ENCODE results near the gene CRLF1.

CRLF1 gene

GRCh38 chr19:18648973-18649315 lies 42.3 kb upstream of the CRLF1 start:
- no peaks in the 10 kb centered on the region for H3K27me3 ChIP-seq (ENCODE audit: control insufficient read depth in 5 of 5, insufficient read depth in 4 of 5, low read length in 5 of 5)
- H3K9me3 ChIP-seq (ENCODE audit: control insufficient read depth in 5 of 5, low read length in 5 of 5): no peaks in the 10 kb centered on the region
- peaks cover 11 to 67% (median 50%) of the 10 kb centered on the region in 5 donors for H3K4me1 ChIP-seq (ENCODE audit: control insufficient read depth in 5 of 5, insufficient read depth in 5 of 5, low read length in 5 of 5)
- H3K4me3 ChIP-seq (ENCODE audit: low read depth in 1 of 5, low read length in 5 of 5): peak overlapping the region; percentile 42 to 60 (median 46)
- no peaks in the 10 kb centered on the region for H3K36me3 ChIP-seq (ENCODE audit: control insufficient read depth in 5 of 5, insufficient read depth in 5 of 5, low read length in 5 of 5)
- H3K27ac ChIP-seq (ENCODE audit: low read depth, low read length): peak overlapping the region; percentile 90
- H3K9ac ChIP-seq (ENCODE audit: low read length in 5 of 5): peak overlapping the region in 1 of 5 donors; percentile 59

DNA sequence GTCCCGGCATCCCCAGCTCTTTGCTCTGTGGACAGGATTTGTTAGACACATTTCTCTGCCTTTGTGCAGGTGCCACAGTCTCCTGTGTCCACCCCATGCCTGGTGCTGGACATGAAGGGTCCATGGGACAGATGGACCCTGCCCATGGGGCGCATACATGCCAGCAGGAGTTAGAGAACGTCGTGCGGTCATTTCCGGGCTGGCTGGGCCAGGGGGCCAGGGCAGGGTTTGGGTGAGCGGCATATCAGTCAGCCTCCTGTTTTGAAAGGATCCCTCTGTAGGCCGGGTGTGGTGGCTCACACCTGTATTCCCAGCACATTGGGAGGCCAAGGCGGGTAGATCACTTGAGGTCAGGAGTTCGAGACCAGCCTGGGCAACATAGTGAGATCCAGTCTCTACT lies 41.2 kb upstream of the CRLF1 start:
- Histone ChIP-seq H3K4me1 (ENCODE audit: control insufficient read depth in 5 of 5, insufficient read depth in 5 of 5, low read length in 5 of 5) (peaks cover 11 to 67% (median 50%) of the 10 kb centered on the region in 5 donors), H3K36me3 (ENCODE audit: control insufficient read depth in 5 of 5, insufficient read depth in 5 of 5, low read length in 5 of 5) (no peaks in the 10 kb centered on the region), H3K9ac (ENCODE audit: low read length in 5 of 5) (no peak overlapping the region), H3K9me3 (ENCODE audit: control insufficient read depth in 5 of 5, low read length in 5 of 5) (no peaks in the 10 kb centered on the region), H3K27ac (ENCODE audit: low read depth, low read length) (no peak overlapping the region), H3K27me3 (ENCODE audit: control insufficient read depth in 5 of 5, insufficient read depth in 4 of 5, low read length in 5 of 5) (no peaks in the 10 kb centered on the region), H3K4me3 (ENCODE audit: low read depth in 1 of 5, low read length in 5 of 5) (no peak overlapping the region)

DNA sequence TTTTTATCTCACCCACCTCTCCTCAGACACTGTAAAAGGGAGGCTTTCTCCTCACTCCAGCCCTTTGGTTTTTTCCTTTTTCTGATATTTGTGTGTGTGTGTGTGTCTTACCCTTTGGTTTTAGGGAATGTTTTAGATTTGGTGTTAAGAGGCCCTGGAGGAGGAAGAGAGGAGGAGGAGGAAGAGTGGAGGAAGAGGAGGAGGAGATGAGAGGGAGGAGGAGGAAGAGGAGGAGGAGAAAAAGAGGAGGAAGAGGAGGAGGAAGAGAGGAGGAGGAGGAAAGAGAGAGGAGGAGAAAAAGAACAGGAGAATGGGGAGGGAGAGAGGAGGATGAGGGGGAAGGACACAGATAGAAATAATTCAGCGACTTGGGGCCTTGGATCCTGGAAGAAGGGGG lies 40.8 kb upstream of the CRLF1 start:
- Histone ChIP-seq H3K4me3 (ENCODE audit: low read depth in 1 of 5, low read length in 5 of 5) (no peak overlapping the region), H3K27me3 (ENCODE audit: control insufficient read depth in 5 of 5, insufficient read depth in 4 of 5, low read length in 5 of 5) (no peaks in the 10 kb centered on the region), H3K9me3 (ENCODE audit: control insufficient read depth in 5 of 5, low read length in 5 of 5) (no peaks in the 10 kb centered on the region), H3K27ac (ENCODE audit: low read depth, low read length) (no peak overlapping the region), H3K9ac (ENCODE audit: low read length in 5 of 5) (no peak overlapping the region), H3K36me3 (ENCODE audit: control insufficient read depth in 5 of 5, insufficient read depth in 5 of 5, low read length in 5 of 5) (no peaks in the 10 kb centered on the region), H3K4me1 (ENCODE audit: control insufficient read depth in 5 of 5, insufficient read depth in 5 of 5, low read length in 5 of 5) (peaks cover 11 to 67% (median 50%) of the 10 kb centered on the region in 5 donors)

GRCh38 chr19:18646535-18647370 lies 40.2 kb upstream of the CRLF1 start:
- H3K9me3 ChIP-seq (ENCODE audit: control insufficient read depth in 5 of 5, low read length in 5 of 5): no peaks in the 10 kb centered on the region
- H3K9ac ChIP-seq (ENCODE audit: low read length in 5 of 5): no peak overlapping the region
- no peak overlapping the region for H3K4me3 ChIP-seq (ENCODE audit: low read depth in 1 of 5, low read length in 5 of 5)
- no peaks in the 10 kb centered on the region for H3K36me3 ChIP-seq (ENCODE audit: control insufficient read depth in 5 of 5, insufficient read depth in 5 of 5, low read length in 5 of 5)
- H3K4me1 ChIP-seq (ENCODE audit: control insufficient read depth in 5 of 5, insufficient read depth in 5 of 5, low read length in 5 of 5): peaks cover 11 to 65% (median 47%) of the 10 kb centered on the region in 5 donors
- no peak overlapping the region for H3K27ac ChIP-seq (ENCODE audit: low read depth, low read length)
- no peaks in the 10 kb centered on the region for H3K27me3 ChIP-seq (ENCODE audit: control insufficient read depth in 5 of 5, insufficient read depth in 4 of 5, low read length in 5 of 5)

- peak overlapping the region in 1 of 5 donors; percentile 27 for H3K9ac ChIP-seq (ENCODE audit: low read length in 5 of 5)
- H3K27ac ChIP-seq (ENCODE audit: low read depth, low read length): no peak overlapping the region
- peaks cover 0 to 4% (median 0%) of the 10 kb centered on the region in 5 donors for H3K36me3 ChIP-seq (ENCODE audit: control insufficient read depth in 5 of 5, insufficient read depth in 5 of 5, low read length in 5 of 5)
- no peaks in the 10 kb centered on the region for H3K27me3 ChIP-seq (ENCODE audit: control insufficient read depth in 5 of 5, insufficient read depth in 4 of 5, low read length in 5 of 5)
- H3K4me3 ChIP-seq (ENCODE audit: low read depth in 1 of 5, low read length in 5 of 5): peak overlapping the region in 4 of 5 donors; percentile 1 to 46 (median 19)
- peaks cover 8 to 48% (median 32%) of the 10 kb centered on the region in 5 donors for H3K4me1 ChIP-seq (ENCODE audit: control insufficient read depth in 5 of 5, insufficient read depth in 5 of 5, low read length in 5 of 5)
- H3K9me3 ChIP-seq (ENCODE audit: control insufficient read depth in 5 of 5, low read length in 5 of 5): no peaks in the 10 kb centered on the region
These were observed 38.5 kb upstream of the CRLF1 start for GRCh38 chr19:18645035-18645511.

GRCh38 chr19:18644196-18645034 lies 37.8 kb upstream of the CRLF1 start:
- peak overlapping the region in 1 of 5 donors; percentile 27 for H3K9ac ChIP-seq (ENCODE audit: low read length in 5 of 5)
- peaks cover 0 to 4% (median 0%) of the 10 kb centered on the region in 5 donors for H3K36me3 ChIP-seq (ENCODE audit: control insufficient read depth in 5 of 5, insufficient read depth in 5 of 5, low read length in 5 of 5)
- no peaks in the 10 kb centered on the region for H3K9me3 ChIP-seq (ENCODE audit: control insufficient read depth in 5 of 5, low read length in 5 of 5)
- no peaks in the 10 kb centered on the region for H3K27me3 ChIP-seq (ENCODE audit: control insufficient read depth in 5 of 5, insufficient read depth in 4 of 5, low read length in 5 of 5)
- H3K27ac ChIP-seq (ENCODE audit: low read depth, low read length): no peak overlapping the region
- H3K4me3 ChIP-seq (ENCODE audit: low read depth in 1 of 5, low read length in 5 of 5): peak overlapping the region in 3 of 5 donors; percentile 1 to 46 (median 32)
- peaks cover 4 to 42% (median 25%) of the 10 kb centered on the region in 5 donors for H3K4me1 ChIP-seq (ENCODE audit: control insufficient read depth in 5 of 5, insufficient read depth in 5 of 5, low read length in 5 of 5)

- Histone ChIP-seq H3K9ac (ENCODE audit: low read length in 5 of 5) (no peak overlapping the region), H3K27ac (ENCODE audit: low read depth, low read length) (no peak overlapping the region), H3K9me3 (ENCODE audit: control insufficient read depth in 5 of 5, low read length in 5 of 5) (no peaks in the 10 kb centered on the region), H3K4me1 (ENCODE audit: control insufficient read depth in 5 of 5, insufficient read depth in 5 of 5, low read length in 5 of 5) (peaks cover 0 to 27% (median 22%) of the 10 kb centered on the region in 5 donors), H3K4me3 (ENCODE audit: low read depth in 1 of 5, low read length in 5 of 5) (no peak overlapping the region), H3K36me3 (ENCODE audit: control insufficient read depth in 5 of 5, insufficient read depth in 5 of 5, low read length in 5 of 5) (peaks cover 0 to 4% (median 0%) of the 10 kb centered on the region in 5 donors), H3K27me3 (ENCODE audit: control insufficient read depth in 5 of 5, insufficient read depth in 4 of 5, low read length in 5 of 5) (no peaks in the 10 kb centered on the region)
These were observed 33.2 kb upstream of the CRLF1 start for GRCh38 chr19:18639706-18640243.

GRCh38 chr19:18637673-18638630 lies 31.4 kb upstream of the CRLF1 start:
- Histone ChIP-seq H3K27me3 (ENCODE audit: control insufficient read depth in 5 of 5, insufficient read depth in 4 of 5, low read length in 5 of 5) (no peaks in the 10 kb centered on the region), H3K9ac (ENCODE audit: low read length in 5 of 5) (peak overlapping the region in 4 of 5 donors; percentile 71 to 95 (median 83)), H3K9me3 (ENCODE audit: control insufficient read depth in 5 of 5, low read length in 5 of 5) (no peaks in the 10 kb centered on the region), H3K4me3 (ENCODE audit: low read depth in 1 of 5, low read length in 5 of 5) (peak overlapping the region; percentile 66 to 92 (median 79)), H3K36me3 (ENCODE audit: control insufficient read depth in 5 of 5, insufficient read depth in 5 of 5, low read length in 5 of 5) (peaks cover 0 to 4% (median 0%) of the 10 kb centered on the region in 5 donors), H3K27ac (ENCODE audit: low read depth, low read length) (peak overlapping the region; percentile 60), H3K4me1 (ENCODE audit: control insufficient read depth in 5 of 5, insufficient read depth in 5 of 5, low read length in 5 of 5) (peaks cover 0 to 24% (median 19%) of the 10 kb centered on the region in 5 donors)

Data from subcutaneous abdominal adipose tissue (tissue), 5 donors.